GM21529 (cell line): ENCODE measurements around the gene CPEB4.

Source experiments
- ATAC-seq: cut with Tn5 transposase; IDR thresholded peaks from one replicate; pipeline ENCODE4 v1.9.1; 2021; ENCODE audit not compliant: unreplicated experiment

Gene CPEB4

GRCh38 chr5:173887610-173888472 is at the start of gene CPEB4:
TSS of gene CPEB4 (plus strand) at chr5:173888349. CDS start at chr5:173889734, 1,385 bp downstream.
- peak; percentile 86 for ATAC-seq

- no peak for ATAC-seq
Measured at GRCh38 chr5:173839117-173839713, 48.9 kb upstream of the CPEB4 start.

GRCh38 chr5:173840111-173840983 is 47.8 kb upstream of the CPEB4 start:
- ATAC-seq, result no peak

- ATAC-seq, result no peak
Measured at GRCh38 chr5:173841710-173842109, 46.4 kb upstream of the CPEB4 start.

- no peak for ATAC-seq
Measured at GRCh38 chr5:173843794-173844193, 44.4 kb upstream of the CPEB4 start.

- no peak for ATAC-seq
Measured at GRCh38 chr5:173845321-173845720, 42.8 kb upstream of the CPEB4 start.

- ATAC-seq, result no peak
Measured at GRCh38 chr5:173846929-173847501, 41.1 kb upstream of the CPEB4 start.

- ATAC-seq, result no peak
Measured at GRCh38 chr5:173848986-173849596, 39.1 kb upstream of the CPEB4 start.

GRCh38 chr5:173849908-173850307 is 38.2 kb upstream of the CPEB4 start:
- ATAC-seq, result no peak

GRCh38 chr5:173850659-173851058 is 37.5 kb upstream of the CPEB4 start:
- no peak for ATAC-seq

GRCh38 chr5:173851595-173852243 is 36.4 kb upstream of the CPEB4 start:
- ATAC-seq, result no peak

GRCh38 chr5:173852790-173853359 is 35.3 kb upstream of the CPEB4 start:
- no peak for ATAC-seq

GRCh38 chr5:173853370-173854131 is 34.6 kb upstream of the CPEB4 start:
- ATAC-seq, result no peak

- no peak for ATAC-seq
Measured at GRCh38 chr5:173855162-173855994, 32.8 kb upstream of the CPEB4 start.

GRCh38 chr5:173855995-173856656 is 32.0 kb upstream of the CPEB4 start:
- ATAC-seq, result no peak

GRCh38 chr5:173857234-173857633 is 30.9 kb upstream of the CPEB4 start:
- no peak for ATAC-seq

- no peak for ATAC-seq
Measured at GRCh38 chr5:173858021-173858669, 30.0 kb upstream of the CPEB4 start.
